SK-N-SH treated with all-trans-retinoic acid at 6 μM for 48 hours (cell line): ENCODE measurements around the gene CDKN3.

Experiments used
- ARNTL ChIP-seq: fragments of 450-650 bp; formaldehyde crosslinking; IDR thresholded peaks from 2 replicates; pipeline ENCODE4 v1.5.0; 2020; ENCODE audit warnings: low read depth, mild to moderate bottlenecking, moderate library complexity, borderline replicate concordance
- CSDC2 ChIP-seq: fragments of 250-450 bp; sonication (Bioruptor Pico); IDR thresholded peaks from 2 replicates; pipeline ENCODE4 v1.5.0; 2020; ENCODE audit warnings: mild to moderate bottlenecking, moderate library complexity
- ISL1 ChIP-seq: fragments of 250-450 bp; sonication (Bioruptor Pico); IDR thresholded peaks from 2 replicates; pipeline ENCODE4 v2.1.2; 2022; ENCODE audit warnings: mild to moderate bottlenecking, moderate library complexity
- PATZ1 ChIP-seq: fragments of 250-450 bp; sonication (Bioruptor Pico); IDR thresholded peaks from 2 replicates; pipeline ENCODE4 v1.8.0; 2020; ENCODE audit warnings: mild to moderate bottlenecking, moderate library complexity, borderline replicate concordance
- SNAI2 ChIP-seq: fragments of 250-450 bp; sonication (Bioruptor Pico); IDR thresholded peaks from 2 replicates; pipeline ENCODE4 v1.5.0; 2020; ENCODE audit warnings: mild to moderate bottlenecking, moderate library complexity
- ZFP3 ChIP-seq: fragments of 250-450 bp; sonication (Bioruptor Pico); IDR thresholded peaks from 2 replicates; pipeline ENCODE4 v1.5.0; 2020; ENCODE audit warnings: mild to moderate bottlenecking, moderate library complexity
- ZFP30 ChIP-seq: fragments of 450-650 bp; formaldehyde crosslinking; IDR thresholded peaks from 2 replicates; pipeline ENCODE4 v1.5.0; 2022; ENCODE audit warnings: mild to moderate bottlenecking, moderate library complexity
- ZNF70 ChIP-seq: fragments of 450-650 bp; formaldehyde crosslinking; IDR thresholded peaks from 2 replicates; pipeline ENCODE4 v1.5.0; 2020; ENCODE audit warnings: mild to moderate bottlenecking, moderate library complexity
- ZNF8 ChIP-seq: fragments of 450-650 bp; formaldehyde crosslinking; IDR thresholded peaks from 2 replicates; pipeline ENCODE4 v1.5.0; 2020; ENCODE audit warnings: mild to moderate bottlenecking, moderate library complexity
- TF ChIP-seq, protein P1 (sequence below): fragments of 250-450 bp; sonication (Bioruptor Pico); IDR thresholded peaks from 2 replicates; pipeline ENCODE4 v1.8.0; 2021; ENCODE audit warnings: low read depth, mild to moderate bottlenecking, moderate library complexity, borderline replicate concordance

DNA sequence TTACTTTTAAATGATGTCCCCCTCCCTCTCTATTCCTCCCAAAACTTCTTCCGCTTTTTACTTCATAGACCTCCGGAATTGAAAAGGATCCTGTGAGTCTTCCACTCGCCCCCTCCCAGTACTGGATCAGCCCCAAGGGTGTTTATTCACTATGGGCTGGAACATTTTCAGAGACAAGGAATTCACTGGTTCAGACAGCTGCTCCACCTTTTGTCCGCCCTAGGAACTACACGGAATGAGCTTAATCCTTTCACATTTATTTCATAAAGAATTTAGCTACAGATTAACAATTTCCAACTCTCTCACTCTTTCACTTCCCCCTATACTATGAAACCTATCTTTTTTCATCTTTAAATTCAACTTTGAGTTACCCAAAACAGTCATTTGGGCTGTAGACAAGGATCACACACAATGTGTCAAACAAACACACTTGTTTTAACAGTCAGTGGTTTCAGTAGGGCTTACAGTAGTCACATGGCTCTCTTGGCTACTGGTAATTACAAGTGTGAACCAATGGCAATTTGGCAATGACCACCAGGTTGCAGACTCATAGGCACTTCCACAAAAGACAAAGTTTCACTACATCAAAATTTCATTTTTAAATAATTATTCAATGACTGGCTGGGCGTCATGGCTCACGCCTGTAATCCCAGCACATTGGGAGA is 23.8 kb downstream of the CDKN3 start:
- TF ChIP-seq ZFP30 (CRISPR knock-in tag) (no peak), SNAI2 (no peak), ZNF8 (CRISPR knock-in tag) (no peak), ARNTL (CRISPR knock-in tag) (no peak), ZFP3 (CRISPR knock-in tag) (no peak), ISL1 (CRISPR knock-in tag) (no peak), ZNF70 (CRISPR knock-in tag) (no peak), CSDC2 (CRISPR knock-in tag) (no peak), PATZ1 (CRISPR knock-in tag) (no peak)
- TF ChIP-seq, protein P1, sequence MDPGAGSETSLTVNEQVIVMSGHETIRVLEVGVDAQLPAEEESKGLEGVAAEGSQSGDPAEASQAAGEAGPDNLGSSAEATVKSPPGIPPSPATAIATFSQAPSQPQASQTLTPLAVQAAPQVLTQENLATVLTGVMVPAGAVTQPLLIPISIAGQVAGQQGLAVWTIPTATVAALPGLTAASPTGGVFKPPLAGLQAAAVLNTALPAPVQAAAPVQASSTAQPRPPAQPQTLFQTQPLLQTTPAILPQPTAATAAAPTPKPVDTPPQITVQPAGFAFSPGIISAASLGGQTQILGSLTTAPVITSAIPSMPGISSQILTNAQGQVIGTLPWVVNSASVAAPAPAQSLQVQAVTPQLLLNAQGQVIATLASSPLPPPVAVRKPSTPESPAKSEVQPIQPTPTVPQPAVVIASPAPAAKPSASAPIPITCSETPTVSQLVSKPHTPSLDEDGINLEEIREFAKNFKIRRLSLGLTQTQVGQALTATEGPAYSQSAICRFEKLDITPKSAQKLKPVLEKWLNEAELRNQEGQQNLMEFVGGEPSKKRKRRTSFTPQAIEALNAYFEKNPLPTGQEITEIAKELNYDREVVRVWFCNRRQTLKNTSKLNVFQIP = no peak
